Measurements from ENCODE around the gene MND1.

MND1 gene

DNA sequence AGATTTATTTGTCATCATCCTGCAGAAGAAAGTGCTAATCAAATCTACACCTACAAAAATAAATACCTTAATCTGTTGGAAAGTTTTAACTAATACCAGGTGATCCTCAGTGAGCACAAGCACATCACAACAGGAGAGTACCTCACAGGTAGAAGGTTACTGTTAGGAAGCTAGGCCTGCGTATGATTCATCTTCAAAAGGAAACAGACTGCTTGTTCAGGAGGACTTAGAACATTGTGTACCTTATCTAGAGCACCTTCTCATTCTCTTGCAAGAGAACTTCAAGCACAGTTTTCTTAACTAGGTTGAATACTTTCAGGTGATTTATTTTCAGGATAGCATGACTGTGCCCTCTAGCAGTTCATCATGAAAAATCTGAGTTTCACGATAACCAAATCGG lies 54.2 kb downstream of the MND1 start:
- no peak for DNase-seq (ENCODE audit: extremely low read depth, low read depth)
- TF ChIP-seq, protein P1, sequence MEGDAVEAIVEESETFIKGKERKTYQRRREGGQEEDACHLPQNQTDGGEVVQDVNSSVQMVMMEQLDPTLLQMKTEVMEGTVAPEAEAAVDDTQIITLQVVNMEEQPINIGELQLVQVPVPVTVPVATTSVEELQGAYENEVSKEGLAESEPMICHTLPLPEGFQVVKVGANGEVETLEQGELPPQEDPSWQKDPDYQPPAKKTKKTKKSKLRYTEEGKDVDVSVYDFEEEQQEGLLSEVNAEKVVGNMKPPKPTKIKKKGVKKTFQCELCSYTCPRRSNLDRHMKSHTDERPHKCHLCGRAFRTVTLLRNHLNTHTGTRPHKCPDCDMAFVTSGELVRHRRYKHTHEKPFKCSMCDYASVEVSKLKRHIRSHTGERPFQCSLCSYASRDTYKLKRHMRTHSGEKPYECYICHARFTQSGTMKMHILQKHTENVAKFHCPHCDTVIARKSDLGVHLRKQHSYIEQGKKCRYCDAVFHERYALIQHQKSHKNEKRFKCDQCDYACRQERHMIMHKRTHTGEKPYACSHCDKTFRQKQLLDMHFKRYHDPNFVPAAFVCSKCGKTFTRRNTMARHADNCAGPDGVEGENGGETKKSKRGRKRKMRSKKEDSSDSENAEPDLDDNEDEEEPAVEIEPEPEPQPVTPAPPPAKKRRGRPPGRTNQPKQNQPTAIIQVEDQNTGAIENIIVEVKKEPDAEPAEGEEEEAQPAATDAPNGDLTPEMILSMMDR (IDR thresholded peaks at IDR 0.05; ENCODE audit: low read depth, low read length) = no peak

DNA sequence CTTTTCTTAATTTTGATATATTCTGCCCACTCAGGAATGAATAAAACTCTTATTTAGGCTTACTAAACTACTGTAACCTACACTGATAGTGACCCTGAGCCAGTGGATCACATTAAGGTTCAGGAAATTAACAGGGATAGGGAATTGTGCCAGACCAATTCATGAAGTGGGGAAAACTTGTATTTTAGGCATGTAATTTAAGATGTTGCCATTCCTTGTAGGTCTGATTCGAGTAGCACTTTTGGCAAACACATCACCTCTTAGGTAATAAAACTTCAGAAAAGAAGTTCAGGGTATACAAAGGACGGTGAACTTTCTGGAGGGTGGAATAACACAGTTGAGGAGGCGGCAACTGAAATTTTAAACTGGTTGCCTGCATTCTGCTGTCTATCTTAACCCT lies 54.9 kb downstream of the MND1 start:
- TF ChIP-seq, protein P1 (IDR thresholded peaks at IDR 0.05; ENCODE audit: low read depth, low read length) = no peak
- no peak for DNase-seq (ENCODE audit: extremely low read depth, low read depth)

DNA sequence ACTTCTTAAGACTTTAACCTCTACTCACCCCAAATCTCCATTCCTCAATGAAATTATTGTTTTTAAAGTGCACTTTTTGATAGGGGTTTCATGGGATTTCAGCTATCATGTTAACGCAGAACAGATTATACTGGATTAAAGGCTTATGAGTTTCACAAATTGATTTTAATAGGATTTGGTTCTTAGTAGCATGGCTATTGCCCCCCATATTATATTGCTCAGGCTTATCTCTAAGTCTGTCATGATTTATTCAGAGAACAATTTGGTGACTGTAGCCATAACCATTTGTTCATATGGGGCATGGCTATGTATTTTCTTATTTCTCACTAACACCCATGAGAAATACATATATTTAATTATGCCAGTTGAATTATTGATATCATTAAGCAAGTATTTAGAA lies 57.0 kb downstream of the MND1 start:
- TF ChIP-seq, protein P1 (IDR thresholded peaks at IDR 0.05; ENCODE audit: low read depth, low read length) = no peak
- DNase-seq (ENCODE audit: extremely low read depth, low read depth) = no peak

DNA sequence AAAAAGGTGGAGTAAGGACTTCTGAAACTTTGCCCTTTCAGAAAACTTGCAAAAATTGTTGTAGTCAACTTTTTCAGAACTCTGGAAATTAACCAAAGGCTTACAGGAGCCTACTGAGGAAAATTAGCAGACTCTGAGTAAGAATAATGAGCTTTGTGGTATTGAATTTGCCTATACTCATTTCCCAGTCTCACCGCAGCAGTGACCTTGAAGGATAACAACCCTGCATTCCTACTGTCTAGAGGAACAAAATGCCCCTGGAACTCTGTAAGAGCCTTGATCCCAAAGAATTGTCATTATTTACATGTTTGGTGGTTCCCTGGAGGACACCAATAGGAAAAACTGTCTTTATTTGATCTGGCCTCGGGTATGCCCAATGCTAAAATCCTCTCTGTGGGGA lies 57.9 kb downstream of the MND1 start:
- TF ChIP-seq, protein P1 (IDR thresholded peaks at IDR 0.05; ENCODE audit: low read depth, low read length) = no peak
- DNase-seq (ENCODE audit: extremely low read depth, low read depth) = no peak

DNA sequence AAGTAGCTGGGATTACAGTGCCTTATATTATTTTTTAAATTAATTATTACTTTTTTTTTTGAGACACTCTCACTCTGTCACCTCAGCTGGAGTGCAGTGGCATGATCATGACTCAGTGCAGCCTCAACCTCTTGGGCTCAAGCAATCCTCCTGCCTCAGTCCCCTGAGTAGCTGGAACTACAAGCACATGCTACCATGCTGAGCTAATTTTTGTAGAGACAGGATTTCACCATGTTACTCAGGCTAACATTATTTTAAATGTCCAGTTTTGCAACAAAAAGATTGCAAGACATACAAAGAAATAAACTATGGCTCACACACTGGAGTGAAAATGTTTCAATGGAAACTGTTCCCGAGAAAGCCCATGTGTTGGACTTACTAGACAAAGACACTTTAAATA lies 59.2 kb downstream of the MND1 start:
- DNase-seq (ENCODE audit: extremely low read depth, low read depth) = no peak
- TF ChIP-seq, protein P1 (IDR thresholded peaks at IDR 0.05; ENCODE audit: low read depth, low read length) = no peak

GRCh38 chr4:153407906-153408305 lies 63.4 kb downstream of the MND1 start:
- TF ChIP-seq, protein P1 (IDR thresholded peaks at IDR 0.05; ENCODE audit: low read depth, low read length) = no peak
- no peak for DNase-seq (ENCODE audit: extremely low read depth, low read depth)

DNA sequence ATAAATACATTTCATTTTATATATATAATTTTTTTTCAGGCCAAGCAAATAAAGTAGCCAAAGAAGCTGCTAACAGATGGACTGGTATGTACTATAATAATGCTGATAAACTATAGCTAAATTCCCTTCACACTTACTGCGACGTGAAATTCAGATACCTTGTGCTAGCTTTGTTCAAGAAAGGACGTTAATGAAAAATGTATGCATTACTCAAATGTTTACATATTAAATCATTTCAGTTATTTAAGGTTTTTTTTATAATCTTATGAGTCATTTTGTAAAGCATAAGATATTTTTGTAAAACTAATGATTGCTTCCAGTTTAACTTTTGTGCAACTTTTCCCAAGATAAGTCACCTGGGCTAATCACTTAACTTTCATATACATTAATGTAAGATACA lies 64.4 kb downstream of the MND1 start:
- DNase-seq (ENCODE audit: extremely low read depth, low read depth) = no peak
- TF ChIP-seq, protein P1 (IDR thresholded peaks at IDR 0.05; ENCODE audit: low read depth, low read length) = no peak

Measured in AG09319 (cell line).